Femur (tissue), 1 donor: ENCODE results near the gene GPNMB.
A peak's percentile ranks its signal among the peaks of the same experiment; 100 is the strongest.

ENCODE experiments used
- DNase-seq: peaks from one replicate; pipeline ENCODE4 v3.0.0-alpha.2; 2017

Gene GPNMB

DNA sequence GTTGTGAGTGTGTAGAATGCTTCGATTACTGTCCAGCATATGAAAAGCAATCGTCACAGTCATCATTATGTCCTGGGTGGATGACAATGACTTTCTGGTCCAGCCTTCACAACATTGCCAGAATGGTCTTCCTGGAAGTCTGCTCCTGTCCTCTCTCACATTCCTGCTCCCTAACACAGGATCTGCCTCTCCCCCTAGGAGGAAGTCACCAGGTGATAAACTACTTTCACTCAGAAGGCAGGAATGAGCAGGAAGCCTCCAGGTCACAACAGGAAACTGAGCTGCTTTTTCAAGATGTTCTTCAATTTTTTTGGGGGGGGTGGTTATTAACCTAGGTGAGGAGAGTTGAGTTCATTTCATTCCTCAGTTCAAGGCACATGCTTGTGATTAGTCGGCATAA is 13.6 kb upstream of the GPNMB start:
- no peak for DNase-seq

DNA sequence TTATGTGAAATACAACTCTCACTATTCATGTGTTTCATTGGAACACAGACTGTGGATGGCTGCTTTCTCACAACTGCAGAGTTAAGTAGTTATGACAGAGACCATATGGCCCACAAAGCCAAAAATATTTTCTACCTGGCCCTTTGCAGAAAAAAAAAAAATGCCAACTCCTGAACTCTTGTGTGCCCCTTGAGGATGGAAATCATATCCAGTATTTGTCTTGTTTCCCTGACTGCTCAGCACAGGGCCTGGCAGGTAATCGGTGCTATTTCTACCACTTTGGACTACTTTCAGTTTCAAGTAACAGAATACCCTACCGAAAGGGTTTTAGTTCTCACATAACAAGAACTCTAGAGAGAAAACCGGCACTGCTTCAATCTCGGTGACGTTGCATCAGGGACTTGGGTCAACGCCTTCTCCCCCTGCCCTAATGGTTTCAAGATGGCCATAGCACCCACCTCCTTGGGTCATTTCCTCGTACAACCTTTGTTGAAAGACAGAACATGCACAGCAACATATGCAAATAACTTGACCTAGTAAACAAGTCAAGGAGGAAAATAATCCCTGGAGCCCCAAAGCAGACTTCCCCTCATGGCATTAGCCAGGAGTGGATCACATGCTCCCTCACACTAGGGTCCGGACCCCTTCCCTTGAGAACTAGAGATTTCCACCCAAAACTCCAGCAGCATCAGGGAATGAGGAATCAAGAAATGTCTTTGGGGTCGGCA is 11.8 kb upstream of the GPNMB start:
- DNase-seq: no peak

DNA sequence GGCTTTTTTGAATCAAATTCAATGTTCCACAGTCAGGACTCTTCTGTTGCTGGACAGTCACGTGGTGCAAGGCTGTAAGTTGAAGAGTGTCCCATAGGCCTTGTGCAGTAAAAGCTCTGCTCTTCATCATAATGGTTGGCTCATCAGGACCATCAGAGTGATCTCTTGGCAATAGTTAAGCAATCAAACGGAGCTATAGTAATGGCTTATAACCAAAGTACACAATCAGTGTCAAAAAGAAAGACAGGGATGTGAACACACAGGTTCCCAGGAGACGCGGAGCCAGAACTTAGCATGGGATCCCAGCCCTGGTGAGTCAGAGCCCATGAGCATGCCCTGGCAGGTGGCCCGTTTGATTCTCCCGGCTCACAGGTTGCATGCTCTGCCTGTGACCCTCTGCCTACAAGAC is 10.8 kb upstream of the GPNMB start:
- peak; percentile 29 for DNase-seq

DNA sequence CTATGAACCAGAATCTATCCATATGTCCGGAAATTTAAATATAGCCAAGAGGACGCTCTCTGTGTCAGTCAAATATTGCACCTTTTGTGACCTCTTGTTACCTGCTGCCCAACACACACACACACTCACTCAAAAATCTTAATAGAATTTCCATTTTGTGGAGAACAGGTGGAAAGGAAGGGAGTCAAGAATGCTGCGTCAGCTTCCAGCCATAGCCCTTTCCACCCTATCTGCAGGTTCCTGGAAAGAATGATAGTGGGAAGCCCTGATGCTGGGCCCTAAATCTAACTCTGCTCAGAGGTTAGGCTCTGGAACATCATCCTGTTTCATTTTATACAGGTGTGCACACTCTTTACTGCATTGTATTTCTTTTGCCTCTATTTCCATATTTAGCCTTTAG is 9.6 kb upstream of the GPNMB start:
- DNase-seq: no peak

DNA sequence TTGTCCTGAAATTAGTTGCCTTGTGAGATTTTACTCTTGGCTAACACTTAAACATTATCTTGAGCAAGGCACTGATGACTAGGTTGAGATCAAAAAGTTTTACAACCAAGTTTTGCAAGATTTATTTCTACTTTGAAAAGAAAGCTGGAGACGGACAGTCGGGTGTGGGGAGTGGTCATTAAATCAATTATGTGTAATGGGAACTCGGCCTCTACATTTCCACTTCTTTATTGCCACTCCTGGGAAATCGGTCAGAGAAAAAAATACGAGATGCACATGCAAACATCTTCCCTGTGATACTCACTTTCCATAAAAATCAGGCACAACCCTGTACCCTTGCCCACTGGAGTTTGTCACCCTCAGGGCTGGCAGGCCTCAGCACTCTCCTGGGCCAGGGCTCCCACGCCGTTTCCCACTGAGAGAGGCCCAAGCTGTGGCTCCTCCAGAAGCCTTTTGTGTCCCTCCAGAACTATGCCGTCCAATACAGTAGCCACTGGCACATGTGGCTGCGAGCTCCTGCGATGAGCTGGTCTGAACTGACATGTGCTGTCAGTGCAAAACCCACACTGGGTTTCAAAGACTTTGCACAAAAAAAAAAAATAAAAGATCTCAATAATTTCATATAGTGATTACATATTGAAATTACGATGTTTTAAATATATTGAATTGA is 7.5 kb upstream of the GPNMB start:
- DNase-seq: no peak

DNA sequence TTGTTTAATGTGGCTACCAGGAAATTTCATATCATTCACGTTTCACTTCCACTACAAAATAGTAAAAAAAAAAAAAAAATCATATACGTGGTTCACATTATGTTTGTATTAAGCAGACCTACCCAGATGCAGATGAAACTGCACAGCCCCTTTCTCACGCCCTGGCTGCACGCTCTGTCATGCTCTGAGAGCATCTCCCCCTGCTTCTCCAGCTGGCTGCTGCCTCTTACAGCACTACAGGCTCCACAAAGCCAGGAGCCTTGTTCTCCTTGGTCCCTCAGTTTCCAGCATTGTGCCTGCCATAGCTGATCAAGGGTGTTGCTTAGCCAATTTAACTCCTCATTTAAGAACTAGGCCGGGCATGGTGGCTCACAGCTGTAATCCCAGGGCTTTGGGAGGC is 6.9 kb upstream of the GPNMB start:
- DNase-seq: no peak

DNA sequence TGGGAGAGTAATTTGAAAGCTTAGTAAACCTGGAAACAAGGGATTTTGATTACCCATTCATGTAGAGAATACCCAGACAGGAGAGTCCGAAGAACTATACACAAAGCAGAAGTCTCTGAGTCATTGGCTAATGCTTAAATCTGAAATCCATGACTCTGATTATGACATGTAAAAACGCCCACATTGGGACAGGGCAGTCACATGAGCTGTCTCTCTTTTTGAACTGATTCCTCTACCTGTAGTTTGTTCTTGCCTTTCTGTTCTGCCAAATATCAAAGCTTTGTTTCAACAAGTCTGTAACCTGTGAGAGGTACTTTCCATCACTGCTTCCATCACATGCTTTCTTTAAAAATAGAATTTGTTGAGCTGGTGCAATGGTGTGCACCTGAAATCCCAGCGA is 4.3 kb upstream of the GPNMB start:
- no peak for DNase-seq

DNA sequence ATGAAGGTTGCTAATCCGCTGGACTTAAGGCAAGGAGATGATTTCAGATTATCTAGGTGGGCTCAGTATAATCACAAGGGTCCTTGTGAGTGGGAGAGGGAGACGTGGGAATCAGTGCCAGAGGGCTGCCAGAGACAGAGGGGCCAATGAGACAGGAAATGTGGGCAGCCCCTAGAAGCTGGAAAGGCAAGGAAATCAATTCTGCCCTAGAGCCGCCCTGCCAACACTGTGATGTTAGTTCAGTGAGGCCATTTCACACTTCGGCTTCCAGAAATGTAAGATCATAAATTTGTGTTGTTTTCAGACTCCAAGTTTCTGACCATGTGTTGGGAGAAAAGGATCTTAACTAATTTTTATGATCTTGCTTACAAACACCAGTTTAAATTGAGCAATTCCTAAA is 3.6 kb upstream of the GPNMB start:
- peak; percentile 28 for DNase-seq

DNA sequence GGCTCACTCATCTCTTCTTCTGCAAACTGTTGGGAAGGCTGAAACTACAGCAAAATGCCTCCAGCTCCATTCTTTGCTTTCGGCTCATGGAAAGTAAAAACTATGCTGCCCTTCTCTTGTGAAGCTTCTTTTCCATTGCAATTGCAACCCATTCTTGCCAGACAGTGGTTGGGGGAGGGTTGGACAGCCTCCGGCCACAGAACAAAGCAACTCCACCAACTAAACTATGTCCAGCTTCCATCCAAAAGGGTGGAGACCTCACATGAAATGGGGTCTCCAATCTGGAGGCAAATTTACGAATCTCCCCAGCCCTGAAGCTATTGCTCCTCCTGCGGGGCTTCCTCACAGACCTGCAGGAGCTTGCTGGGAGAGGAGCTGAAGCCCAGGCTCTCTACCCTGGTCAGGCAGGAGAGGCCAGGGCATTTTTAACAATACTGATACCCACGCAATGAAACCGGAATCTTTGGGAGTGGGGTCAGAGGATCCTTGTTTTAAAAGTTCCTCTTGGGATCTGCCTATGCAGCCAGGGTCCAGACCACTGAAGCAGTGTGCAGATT is 549 bp downstream of the GPNMB start:
- peak; percentile 60 for DNase-seq

DNA sequence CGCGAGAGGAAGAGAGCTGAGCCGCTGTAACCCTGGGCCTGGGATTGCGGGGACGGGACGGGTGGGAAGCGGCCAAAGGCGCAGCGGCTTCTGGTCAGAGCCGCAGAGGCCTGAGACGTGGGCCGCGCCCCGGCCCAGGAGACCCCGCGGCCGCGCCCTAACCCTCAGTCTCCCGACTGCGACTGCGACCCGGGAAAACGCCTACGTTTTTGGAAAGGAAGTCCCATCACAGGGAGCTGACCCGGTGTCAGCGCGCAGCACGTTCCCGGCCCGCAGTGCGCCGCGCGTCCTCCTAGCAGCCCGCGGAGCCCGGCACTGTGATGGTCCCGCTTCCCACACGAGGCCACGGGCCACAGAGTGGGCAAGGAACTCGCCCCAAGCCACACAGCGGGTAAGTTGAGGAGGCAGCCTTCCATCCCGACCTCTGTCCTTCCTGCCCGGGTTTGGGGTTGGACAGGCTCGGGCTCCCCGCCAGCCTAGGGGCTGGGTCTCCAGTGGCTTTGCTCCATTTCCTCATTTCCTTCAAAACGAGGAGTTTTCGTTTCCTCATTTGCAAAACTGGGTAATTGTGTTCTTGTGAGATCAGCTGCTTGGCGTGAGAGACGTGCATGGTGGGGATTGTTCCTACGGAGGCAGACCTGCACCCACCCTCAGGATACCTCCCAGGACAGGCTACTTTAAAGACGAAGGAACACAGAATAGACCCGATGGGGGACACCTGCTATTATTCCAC is 1.2 kb downstream of the GPNMB start:
- peak; percentile 49 for DNase-seq

DNA sequence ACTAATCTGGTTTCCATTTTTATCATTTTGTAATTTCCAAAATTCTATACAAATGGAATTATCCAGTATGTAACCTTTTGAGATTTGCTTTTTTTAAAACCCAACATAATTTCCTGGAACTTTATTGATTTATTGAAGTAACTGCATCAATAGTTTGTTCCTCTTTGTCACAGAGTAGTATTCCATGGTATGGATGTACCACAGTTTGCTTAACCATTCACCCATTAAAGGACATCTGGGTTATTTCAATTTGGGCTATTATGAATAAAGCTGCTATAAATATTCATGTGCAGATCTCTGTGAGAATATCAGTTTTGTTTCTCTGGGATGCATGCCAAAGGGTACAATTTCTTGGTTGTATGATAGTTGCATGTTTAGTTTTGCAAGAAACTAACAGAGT is 2.9 kb downstream of the GPNMB start:
- DNase-seq: no peak

DNA sequence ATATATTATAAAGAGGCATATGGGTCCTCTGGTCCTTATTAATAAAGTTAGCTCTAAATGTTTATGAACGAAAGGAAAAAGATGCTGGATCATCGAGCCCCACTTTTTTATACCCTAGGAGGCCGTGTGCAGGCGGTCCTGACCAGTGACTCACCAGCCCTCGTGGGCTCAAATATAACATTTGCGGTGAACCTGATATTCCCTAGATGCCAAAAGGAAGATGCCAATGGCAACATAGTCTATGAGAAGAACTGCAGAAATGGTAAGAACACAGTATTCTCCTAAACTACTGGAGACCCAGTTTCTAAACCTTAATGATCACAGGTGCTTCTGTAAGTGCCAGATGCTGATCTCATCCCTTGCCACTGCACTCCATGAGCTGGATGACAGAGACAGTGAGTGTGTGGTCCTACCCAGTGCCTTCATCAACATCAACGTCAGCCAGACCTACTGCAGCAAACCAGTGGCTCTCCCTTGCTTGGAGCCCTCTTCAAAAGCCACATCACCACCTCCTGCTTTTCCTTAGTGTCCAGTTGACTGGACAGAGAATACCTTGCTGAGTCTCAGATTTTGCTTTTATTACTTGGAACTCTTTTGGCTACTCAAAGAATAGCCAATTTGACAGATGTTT is 7.6 kb downstream of the GPNMB start:
- DNase-seq: no peak

DNA sequence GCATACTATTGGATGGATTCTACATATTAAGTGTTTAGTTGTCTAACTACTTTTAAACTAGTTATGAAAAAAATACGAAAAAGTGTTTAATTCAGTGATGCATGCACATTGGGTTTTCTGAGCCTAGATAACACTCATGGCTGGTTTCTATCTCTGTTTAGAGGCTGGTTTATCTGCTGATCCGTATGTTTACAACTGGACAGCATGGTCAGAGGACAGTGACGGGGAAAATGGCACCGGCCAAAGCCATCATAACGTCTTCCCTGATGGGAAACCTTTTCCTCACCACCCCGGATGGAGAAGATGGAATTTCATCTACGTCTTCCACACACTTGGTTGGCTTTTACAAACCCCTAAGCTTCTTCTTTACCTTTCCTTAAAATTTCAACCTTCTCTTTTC is 10.2 kb downstream of the GPNMB start:
- no peak for DNase-seq

DNA sequence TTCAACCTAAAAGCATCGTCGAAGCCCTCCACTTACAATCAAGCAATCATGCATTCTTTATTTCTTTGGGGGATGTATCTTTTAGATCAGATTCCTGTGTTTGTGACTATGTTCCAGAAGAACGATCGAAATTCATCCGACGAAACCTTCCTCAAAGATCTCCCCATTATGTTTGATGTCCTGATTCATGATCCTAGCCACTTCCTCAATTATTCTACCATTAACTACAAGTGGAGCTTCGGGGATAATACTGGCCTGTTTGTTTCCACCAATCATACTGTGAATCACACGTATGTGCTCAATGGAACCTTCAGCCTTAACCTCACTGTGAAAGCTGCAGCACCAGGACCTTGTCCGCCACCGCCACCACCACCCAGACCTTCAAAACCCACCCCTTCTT is 13.8 kb downstream of the GPNMB start:
- no peak for DNase-seq

DNA sequence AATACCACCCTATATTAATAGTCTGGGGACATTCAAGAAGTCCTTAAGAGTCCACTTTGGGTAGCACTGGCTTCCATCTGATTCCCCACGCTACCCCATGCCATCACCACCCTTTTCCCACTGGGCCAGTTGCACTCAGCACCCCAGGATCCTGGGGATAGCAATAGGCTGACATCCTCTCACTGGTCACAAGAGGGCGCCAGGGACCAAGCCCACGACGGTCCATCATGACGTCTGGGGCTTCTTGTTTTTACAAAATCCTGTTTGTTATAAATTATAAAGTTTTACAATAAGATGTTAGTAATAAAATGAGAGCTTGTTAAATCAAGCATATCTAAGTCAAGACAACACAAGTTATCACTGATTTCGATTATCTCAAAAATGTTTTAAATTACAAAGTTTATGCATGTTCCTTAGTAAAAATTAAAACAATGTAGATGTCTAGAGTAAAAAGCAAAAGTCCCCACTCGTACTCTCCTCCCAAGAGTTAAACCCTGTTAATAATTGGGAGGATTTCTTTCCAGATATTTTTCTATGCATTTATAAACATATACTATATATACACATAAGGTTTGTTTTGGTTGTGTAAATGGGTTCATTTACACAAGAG is 15.4 kb downstream of the GPNMB start:
- peak; percentile 62 for DNase-seq

DNA sequence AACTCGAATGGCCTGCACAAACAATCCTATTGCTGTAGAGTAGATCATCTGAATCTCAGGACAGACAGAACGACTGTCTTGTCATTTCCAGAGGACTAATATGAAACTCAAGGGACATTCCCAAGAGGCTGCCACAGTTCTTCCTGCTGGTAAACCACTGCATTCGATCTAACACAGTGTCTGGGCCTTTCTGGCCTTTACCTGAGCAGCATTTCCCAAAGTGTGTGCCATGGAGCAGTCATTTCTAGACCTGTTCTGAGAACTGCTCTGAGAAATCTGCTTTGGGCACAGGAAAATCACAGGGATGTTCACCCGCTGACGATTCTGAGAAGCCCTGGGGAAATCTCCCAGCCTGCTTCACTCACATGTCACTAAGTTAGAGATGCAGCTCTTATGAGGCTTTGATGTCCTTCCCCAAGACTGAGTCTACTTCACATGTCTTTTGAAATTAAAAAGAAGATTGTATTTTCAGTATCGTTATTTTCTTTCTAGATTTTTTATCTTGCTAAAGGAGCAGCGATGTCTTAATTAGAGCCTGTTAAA is 18.4 kb downstream of the GPNMB start:
- DNase-seq: no peak

DNA sequence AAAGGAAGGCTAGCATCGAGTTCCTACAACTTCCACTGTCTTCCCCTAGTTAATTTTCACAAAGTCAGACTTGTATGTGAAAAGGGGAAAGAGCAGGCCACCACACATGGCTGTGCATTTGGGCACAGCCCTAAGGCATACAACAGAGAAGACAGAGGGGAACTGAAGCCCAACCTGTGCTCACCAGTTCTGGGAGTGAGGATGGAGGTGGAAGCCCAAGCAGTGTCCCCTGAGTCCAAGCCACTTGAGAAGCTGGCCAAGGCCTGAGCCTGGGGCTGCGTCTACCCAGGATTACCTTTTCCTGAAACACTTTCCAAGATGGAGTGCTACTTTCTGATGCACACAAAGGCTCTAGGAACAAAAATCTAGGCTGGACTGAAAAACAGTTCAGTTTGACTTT is 20.3 kb downstream of the GPNMB start:
- no peak for DNase-seq

DNA sequence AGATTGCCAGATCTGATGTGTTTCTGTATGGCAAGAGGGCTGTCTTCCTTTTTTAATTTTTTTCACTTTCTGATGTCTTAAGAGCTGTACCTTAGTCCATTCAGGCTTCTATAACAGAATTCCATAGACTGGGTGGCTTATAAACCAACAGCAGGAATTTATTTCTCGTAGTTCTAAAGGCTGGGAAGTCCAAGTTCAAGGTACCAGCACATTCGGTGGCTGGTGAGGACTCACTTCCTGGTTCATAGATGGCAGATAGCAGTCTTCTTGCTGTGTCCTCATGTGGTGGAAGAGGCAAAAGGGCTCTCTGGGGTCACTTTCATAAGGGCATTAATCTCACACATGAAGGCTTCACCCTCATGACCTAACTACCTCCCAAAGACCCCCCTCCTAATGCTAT is 20.8 kb downstream of the GPNMB start:
- no peak for DNase-seq

DNA sequence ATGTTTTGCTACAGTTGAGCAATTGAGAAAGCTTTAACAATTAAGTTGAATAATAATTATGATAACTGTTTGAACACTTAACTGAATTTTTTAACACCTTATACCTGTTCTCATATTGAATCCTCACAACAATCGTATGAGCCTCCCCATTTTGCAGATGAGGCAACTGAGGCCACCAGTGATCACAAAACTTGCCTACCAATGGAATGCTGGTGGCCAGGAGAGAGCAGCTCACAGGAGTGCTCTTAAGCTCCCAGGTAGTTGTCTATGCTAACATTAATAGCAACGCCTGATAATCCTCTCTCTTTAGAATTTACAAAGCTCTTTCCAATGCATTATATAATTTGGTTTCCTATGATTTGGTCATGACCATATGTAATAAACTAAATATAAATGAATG is 21.6 kb downstream of the GPNMB start:
- no peak for DNase-seq

DNA sequence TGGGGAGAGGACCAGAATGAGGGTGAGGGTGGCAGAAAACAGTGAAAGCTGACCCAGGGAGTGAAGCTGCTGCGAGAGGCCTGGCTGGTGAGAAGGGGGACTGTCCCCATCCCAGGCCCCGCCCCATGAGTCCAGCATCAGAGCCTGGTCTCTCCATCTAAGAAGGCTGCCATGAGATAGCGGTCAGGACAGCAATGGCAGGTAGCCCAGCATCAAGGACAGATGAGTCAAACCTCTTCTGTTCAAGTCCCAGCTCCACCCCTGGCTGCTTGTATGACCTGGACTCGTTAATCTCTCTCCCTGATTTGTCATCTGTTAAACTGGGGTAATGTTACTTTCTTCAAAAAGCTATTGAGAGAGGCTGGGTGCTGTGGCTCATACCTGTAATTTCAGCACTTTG is 22.2 kb downstream of the GPNMB start:
- DNase-seq: no peak

DNA sequence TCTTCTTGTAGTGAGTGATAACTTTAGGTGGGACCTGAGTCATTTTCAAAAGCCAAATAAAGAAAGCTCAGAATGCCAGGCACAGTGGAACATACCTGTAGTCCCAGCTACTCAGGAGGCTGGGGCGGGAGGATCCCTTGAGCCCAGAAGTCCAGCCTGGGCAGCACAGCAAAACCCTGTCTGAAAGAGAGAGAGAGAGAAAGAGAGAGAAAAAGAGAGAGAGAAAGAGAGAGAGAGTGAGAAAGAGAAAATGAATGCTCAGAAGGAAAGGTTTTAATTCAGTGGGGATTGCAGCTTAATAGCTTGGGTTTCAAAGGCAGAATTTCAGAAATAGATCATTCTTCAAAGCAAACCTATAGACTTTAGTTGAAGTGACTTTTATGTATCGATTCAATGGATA is 25.7 kb downstream of the GPNMB start:
- DNase-seq: no peak

DNA sequence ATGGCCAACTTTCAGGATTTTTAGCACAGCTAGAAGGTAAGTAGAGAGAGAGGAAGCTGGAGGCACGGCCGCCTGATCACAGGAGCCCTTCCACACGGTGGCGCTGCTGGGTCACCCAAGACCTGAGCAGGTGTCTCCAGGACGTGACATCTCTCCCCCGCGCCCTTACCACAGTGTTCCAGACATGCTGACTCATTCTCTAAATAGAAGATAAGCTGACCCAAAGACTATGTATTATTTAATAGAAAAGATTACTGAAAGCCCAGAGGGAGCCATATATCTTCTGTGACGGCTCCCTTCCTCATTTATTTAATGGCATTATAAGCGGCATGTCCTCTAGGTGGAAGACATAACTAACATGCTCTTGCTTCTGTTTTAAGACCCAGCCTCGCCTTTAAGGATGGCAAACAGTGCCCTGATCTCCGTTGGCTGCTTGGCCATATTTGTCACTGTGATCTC is 26.6 kb downstream of the GPNMB start:
- peak; percentile 76 for DNase-seq

DNA sequence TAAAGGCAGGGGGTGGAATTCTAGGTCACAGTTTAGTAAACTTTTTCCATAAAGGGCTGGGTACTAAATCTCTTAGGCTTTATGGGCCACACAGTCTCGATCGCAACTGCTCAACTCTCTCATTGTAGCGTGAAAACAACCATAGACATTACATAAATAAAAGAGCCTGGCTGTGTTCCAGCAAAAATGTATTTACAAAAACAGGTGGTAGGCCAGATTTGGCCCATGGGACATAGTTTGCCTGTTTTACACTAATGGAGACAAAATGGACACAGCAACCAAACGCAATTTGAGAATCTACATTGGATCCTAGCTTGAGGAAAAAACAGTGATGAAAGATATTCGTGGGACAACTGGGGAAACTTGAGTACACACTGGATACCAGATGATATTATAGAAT is 29.3 kb downstream of the GPNMB start:
- DNase-seq: no peak
